SU-DHL-6 (cell line): Measurements from ENCODE around the gene MED4.
A peak's percentile ranks its signal among the peaks of the same experiment; 100 is the strongest.

Experiments
- H2AFZ ChIP-seq: fragments of 200-600 bp; sonication (generic); 2 replicates; pipeline ENCODE4 v1.6.1; 2014; ENCODE audit warnings: low read depth, mild to moderate bottlenecking, moderate library complexity, mixed read lengths, antibody characterized with exemption, low read length; ENCODE audit not compliant: severe bottlenecking
- H3F3A ChIP-seq: fragments of 200-600 bp; shearing (Covaris generic); 2 replicates; pipeline ENCODE4 v1.6.0; 2016; ENCODE audit warnings: antibody characterized with exemption, mild to moderate bottlenecking; ENCODE audit not compliant: insufficient read depth
- H3K27ac ChIP-seq: fragments of 200-600 bp; sonication (generic); 2 replicates; pipeline ENCODE4 v1.5.1; 2016; ENCODE audit warnings: low read depth, mild to moderate bottlenecking, low read length, moderate library complexity, mixed read lengths
- H3K27me3 ChIP-seq: fragments of 200-600 bp; sonication (generic), shearing (Covaris generic); 2 replicates; pipeline ENCODE4 v1.6.0; 2014; ENCODE audit warnings: mild to moderate bottlenecking, low read length
- H3K36me3 ChIP-seq: fragments of 200-600 bp; sonication (generic); 2 replicates; pipeline ENCODE4 v1.6.1; 2014; ENCODE audit warnings: mild to moderate bottlenecking, low read length, mixed read lengths
- H3K4me2 ChIP-seq: fragments of 300-600, 200-600 bp; shearing (Covaris generic), sonication (generic); 2 replicates; pipeline ENCODE4 v1.6.0; 2014; ENCODE audit warnings: low read length, low read depth, mild to moderate bottlenecking; ENCODE audit not compliant: poor library complexity, severe bottlenecking
- H3K4me3 ChIP-seq: fragments of 200-600 bp; sonication (generic); 2 replicates; pipeline ENCODE4 v1.5.1; 2014; ENCODE audit warnings: antibody characterized with exemption, low read length, mild to moderate bottlenecking, mixed read lengths; ENCODE audit not compliant: insufficient read depth, poor library complexity, severe bottlenecking
- H3K79me2 ChIP-seq: fragments of 200-600 bp; sonication (generic); 2 replicates; pipeline ENCODE4 v1.6.1; 2014; ENCODE audit warnings: mild to moderate bottlenecking, low read length, moderate library complexity; ENCODE audit not compliant: insufficient read depth
- H3K9ac ChIP-seq: fragments of 200-600 bp; sonication (generic); 2 replicates; pipeline ENCODE4 v1.7.0; 2014; ENCODE audit warnings: mild to moderate bottlenecking, low read length
- H3K9me2 ChIP-seq: fragments of 200-600 bp; sonication (generic); replicated peaks from 2 replicates; pipeline ENCODE4 v1.6.1; 2014; ENCODE audit warnings: low read length; ENCODE audit not compliant: insufficient read depth
- H3K9me3 ChIP-seq: fragments of 200-600 bp; sonication (generic); 2 replicates; pipeline ENCODE4 v1.6.1; 2014; ENCODE audit warnings: low read length, mixed read lengths; ENCODE audit not compliant: insufficient read depth
- H4K20me1 ChIP-seq: fragments of 200-600 bp; sonication (generic); 2 replicates; pipeline ENCODE4 v1.6.1; 2014; ENCODE audit warnings: low read depth, mild to moderate bottlenecking, antibody characterized with exemption, low read length, moderate library complexity, mixed read lengths
- CTCF ChIP-seq: fragments of 200-600 bp; sonication (generic); IDR thresholded peaks from one replicate; pipeline ENCODE4 v1.5.1; 2017; ENCODE audit warnings: antibody characterized with exemption, mild to moderate bottlenecking, low read length, moderate library complexity; ENCODE audit not compliant: insufficient read depth, poor library complexity, severe bottlenecking
- EZH2phosphoT487 ChIP-seq: fragments of 200-600 bp; sonication (generic), shearing (Covaris generic); conservative IDR thresholded peaks from 2 replicates; pipeline ENCODE4 v1.6.1; 2018; ENCODE audit warnings: mild to moderate bottlenecking, antibody characterized with exemption, low read length, moderate library complexity, mixed read lengths

The MED4 gene

GRCh38 chr13:48081739-48082138, 13.2 kb downstream of the MED4 start:
- no peak for TF ChIP-seq CTCF
- no peak for TF ChIP-seq EZH2phosphoT487
- no peak overlapping the region for H3K9ac ChIP-seq
- no peak overlapping the region for H3K27ac ChIP-seq
- H2AFZ ChIP-seq: no peak overlapping the region
- H3K27me3 ChIP-seq: no peaks in the 10 kb centered on the region
- no peaks in the 10 kb centered on the region for H3K9me2 ChIP-seq
- no peaks in the 10 kb centered on the region for H4K20me1 ChIP-seq
- no peak overlapping the region for H3K4me3 ChIP-seq
- H3K4me2 ChIP-seq: no peak overlapping the region
- no peaks in the 10 kb centered on the region for H3K9me3 ChIP-seq
- peaks cover 7% of the 10 kb centered on the region; the same call in 1 of the 2 replicates for H3F3A ChIP-seq
- peaks cover 54% of the 10 kb centered on the region for H3K36me3 ChIP-seq
- H3K79me2 ChIP-seq: peaks cover 20% of the 10 kb centered on the region

GRCh38 chr13:48078251-48078656, 16.6 kb downstream of the MED4 start:
- no peaks in the 10 kb centered on the region for H3K9me2 ChIP-seq
- no peak overlapping the region for H3K9ac ChIP-seq
- H3K79me2 ChIP-seq: peaks cover 12% of the 10 kb centered on the region
- TF ChIP-seq EZH2phosphoT487 (no peak), CTCF (peak; percentile 51)
- no peak overlapping the region for H3K4me3 ChIP-seq
- H3F3A ChIP-seq: peaks cover 7% of the 10 kb centered on the region; the same call in 1 of the 2 replicates
- peaks cover 77% of the 10 kb centered on the region for H3K36me3 ChIP-seq
- no peaks in the 10 kb centered on the region for H3K27me3 ChIP-seq
- H3K27ac ChIP-seq: peak overlapping the region; percentile 31
- no peak overlapping the region for H2AFZ ChIP-seq
- H3K4me2 ChIP-seq: no peak overlapping the region
- H4K20me1 ChIP-seq: no peaks in the 10 kb centered on the region
- no peaks in the 10 kb centered on the region for H3K9me3 ChIP-seq

- H3K27ac ChIP-seq: no peak overlapping the region
- peaks cover 4% of the 10 kb centered on the region for H3K79me2 ChIP-seq
- H4K20me1 ChIP-seq: no peaks in the 10 kb centered on the region
- H3K27me3 ChIP-seq: no peaks in the 10 kb centered on the region
- H3K9ac ChIP-seq: no peak overlapping the region
- H2AFZ ChIP-seq: no peak overlapping the region
- H3F3A ChIP-seq: peaks cover 3% of the 10 kb centered on the region; the same call in 1 of the 2 replicates
- TF ChIP-seq EZH2phosphoT487 (no peak), CTCF (no peak)
- H3K36me3 ChIP-seq: peaks cover 85% of the 10 kb centered on the region
- H3K4me2 ChIP-seq: no peak overlapping the region
- H3K9me3 ChIP-seq: peaks cover 22% of the 10 kb centered on the region; the same call in 1 of the 2 replicates
- no peaks in the 10 kb centered on the region for H3K9me2 ChIP-seq
- H3K4me3 ChIP-seq: no peak overlapping the region
Measured at GRCh38 chr13:48074006-48074405, 20.9 kb downstream of the MED4 start.
